Activated gamma-delta T cell treated with anti-CD3 and anti-CD28 coated beads, Interleukin-2, amount 50 U/mL, for 16 hours (primary cell): ENCODE measurements around the gene PRDM16.

Experiments
- DNase-seq: peaks from one replicate; pipeline ENCODE4 v3.0.0-alpha.2; 2020; ENCODE audit warnings: low read depth

PRDM16 gene

DNA sequence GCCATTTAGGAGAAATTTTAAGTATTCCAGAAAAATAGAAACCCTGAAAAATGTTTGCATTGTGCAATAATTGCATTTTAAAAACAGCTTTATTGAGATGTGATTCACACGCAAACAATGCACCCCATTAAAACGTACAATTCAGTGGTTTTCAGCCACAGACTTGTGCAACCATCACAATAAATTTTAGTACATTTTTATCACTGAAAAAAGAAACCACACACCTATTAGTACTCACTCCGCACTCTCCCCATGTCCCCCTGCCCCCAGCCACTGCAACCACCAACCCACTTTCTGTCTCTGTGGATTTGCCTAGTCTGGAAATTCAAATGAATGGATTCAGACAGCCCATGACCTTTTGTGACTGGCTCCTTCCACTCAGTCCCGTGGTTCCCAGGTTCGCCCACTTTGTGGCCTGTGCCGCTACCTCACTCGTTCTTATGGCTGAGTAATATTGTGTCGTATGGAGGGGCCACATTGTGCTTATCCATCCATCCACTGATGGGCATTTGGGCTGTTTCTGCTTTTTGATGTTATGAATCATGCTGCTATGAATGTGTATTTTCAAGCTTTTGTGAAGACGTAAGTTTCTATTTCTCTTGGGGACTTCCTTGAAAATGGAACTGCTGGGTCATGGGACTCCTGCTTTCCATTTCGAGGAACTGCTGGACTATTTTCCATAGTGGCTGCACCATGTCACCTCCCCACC, 237.7 kb downstream of the PRDM16 start:
- DNase-seq, result no peak

DNA sequence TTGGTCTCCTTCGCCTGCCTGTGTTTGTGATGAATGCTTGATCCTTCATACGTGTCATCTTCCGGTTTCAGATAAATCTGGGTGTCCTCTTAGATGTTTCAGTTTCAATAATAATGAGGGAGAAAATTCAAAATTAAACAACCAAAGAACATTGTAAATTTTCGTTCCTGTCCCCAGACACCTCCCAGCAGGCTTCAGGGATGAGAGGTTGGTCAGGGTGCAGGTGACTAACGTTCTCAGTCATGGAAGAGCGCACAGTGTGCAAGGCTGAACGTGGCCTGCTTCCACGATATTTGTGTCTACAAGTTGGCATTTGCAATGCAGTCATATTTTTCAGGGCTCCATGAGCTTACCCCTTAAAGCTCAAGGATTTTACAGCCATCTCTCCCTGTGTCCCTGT, 238.4 kb downstream of the PRDM16 start:
- DNase-seq, result no peak

DNA sequence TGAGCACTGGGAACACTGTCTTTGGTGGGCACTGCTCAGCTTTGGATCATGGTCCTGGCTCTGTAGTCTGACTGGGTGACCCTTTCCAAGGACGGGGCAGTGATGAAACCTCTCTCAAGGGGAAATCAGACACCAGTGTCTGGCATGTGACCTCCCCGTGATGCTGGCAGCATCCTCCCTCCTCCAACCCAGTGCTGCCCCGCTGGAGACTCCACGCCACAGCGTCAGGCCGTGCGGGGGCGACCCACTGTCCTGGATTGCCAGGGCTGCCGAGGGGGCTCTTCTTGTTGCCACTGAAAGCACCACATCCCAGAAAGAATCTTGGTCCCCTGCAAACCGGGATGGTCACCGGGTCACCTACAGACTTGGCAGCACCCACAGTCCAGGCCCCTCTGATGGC, 239.1 kb downstream of the PRDM16 start:
- DNase-seq, result no peak

DNA sequence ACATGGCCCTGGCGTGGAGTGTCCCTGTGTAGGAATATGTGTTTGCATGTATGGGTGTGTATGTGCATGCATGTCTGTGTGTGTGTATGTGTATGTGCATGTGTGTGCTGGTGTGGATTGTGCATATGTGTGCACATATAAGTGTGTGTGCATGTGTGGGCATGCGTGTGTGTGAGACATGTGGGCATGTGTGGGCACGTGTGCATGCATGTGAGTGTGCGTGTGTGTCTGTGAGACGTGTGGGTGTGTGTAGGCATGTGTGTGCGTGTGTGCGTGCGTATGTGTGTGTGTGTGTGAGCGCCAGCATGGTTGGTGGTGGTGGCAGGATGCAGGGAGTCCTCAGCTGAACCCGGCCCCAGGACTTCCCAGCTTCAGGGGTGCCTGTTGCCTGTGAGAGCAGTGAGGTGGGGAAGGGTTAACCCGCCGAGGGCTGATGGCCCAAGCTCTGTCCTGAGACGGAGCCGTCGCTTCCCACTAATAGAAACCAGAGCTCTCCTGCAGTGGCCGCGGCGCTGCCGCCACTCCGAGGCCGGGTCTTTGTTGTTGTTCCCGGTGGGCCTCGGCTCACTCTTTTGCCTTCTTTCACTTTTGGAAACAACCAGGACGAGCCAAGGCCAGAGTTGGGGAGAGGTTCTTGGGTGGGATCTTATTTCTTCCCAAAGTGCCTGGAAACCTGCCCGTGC, 241.9 kb downstream of the PRDM16 start:
- DNase-seq, result no peak

DNA sequence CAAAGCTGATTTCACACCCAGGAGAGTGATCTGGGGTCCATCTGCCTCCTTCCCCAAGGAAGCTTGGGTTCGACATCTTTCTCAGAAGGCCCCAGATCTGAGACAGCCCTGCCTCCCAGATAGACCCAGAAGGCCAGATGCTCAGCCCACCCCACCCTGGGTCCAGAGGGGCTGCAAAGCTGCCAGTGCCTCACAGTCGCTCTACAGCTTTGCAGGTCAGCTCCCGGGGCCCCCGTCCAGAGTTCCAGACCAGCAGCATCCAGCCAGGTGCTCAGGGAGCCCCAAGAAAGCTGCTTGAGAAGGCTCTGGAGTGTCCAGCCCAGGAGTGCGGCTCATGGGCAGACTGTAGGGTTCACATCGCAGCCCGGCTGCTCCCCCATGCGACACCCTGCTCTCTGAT, 242.7 kb downstream of the PRDM16 start:
- no peak for DNase-seq

DNA sequence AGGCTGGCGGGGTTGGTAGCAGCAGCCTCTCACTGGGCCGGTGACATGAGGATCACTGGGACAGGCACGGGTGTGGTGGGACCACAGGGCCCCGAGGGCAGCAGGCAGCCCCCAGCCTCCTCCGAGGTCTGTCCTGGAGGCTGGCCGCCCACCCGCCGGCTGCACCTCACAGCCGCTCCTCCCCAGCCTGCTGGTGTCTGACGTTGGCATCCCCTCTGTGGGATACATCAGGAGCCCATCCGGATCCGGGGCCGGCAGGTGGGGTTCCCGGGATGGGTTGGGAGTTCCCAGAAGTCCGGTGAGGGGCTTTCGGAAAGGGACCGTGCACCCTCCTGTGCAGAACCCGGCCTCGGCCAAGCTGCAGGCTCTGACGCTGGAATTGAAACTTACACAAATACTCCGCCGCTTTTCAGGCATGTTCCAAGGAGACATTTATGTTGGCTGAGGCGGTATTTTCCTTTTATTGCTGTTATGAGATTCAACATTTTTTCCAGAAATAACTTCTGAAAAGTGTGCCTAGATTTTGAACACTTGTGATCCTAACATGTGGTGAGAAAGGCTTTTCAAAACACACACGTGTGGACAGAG, 243.4 kb downstream of the PRDM16 start:
- DNase-seq, result no peak

DNA sequence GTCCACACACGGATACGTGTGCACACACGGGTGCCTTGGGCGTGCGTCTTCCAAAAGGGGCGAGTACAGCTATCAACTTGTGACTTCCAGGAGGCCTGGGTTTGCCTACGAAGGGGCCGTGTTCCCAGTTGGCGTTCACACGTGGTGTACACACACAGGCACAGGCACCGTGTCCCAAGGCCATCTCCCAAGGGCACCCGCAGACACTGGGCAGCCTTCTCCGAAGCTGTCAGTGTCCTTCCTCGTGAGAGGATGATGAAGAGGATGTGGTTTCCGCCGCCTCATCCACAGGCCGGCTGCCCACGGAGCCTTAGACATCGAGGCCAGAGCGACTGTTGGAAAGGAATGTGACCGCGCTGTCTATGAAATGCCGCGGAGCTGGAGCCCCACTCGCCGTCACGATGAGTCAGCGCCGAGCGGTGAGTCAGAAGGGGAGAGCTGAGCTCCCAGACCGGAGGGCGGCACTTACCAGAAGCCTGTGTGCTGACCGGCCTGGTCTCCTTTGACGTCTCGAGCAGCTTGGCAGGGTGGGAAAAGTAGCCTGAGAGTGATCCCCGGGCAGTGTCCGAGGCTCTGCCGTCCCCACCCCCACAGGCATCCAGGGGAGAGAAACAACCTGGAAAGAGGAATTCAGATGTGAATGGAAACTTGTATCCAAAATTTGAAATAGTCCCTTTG, 244.0 kb downstream of the PRDM16 start:
- DNase-seq, result no peak

DNA sequence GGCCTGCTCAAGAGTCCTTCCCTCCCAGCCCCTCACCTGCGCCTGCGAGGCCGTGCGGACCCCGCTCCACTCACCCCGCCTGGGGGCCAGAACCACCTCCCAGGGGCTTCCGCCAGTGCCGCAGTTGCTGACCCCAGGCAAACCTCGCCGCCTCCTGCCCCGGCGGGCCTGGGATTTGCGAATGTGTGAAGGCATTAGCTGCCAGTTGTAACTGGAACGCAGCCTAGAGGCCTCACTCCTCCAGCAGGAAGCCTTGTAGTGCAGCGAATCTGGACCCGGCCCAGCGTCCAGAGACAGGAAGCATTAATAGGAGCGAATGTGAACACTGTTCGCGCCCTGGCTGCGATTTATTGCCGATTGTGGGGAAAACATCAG, 244.6 kb downstream of the PRDM16 start:
- no peak for DNase-seq

DNA sequence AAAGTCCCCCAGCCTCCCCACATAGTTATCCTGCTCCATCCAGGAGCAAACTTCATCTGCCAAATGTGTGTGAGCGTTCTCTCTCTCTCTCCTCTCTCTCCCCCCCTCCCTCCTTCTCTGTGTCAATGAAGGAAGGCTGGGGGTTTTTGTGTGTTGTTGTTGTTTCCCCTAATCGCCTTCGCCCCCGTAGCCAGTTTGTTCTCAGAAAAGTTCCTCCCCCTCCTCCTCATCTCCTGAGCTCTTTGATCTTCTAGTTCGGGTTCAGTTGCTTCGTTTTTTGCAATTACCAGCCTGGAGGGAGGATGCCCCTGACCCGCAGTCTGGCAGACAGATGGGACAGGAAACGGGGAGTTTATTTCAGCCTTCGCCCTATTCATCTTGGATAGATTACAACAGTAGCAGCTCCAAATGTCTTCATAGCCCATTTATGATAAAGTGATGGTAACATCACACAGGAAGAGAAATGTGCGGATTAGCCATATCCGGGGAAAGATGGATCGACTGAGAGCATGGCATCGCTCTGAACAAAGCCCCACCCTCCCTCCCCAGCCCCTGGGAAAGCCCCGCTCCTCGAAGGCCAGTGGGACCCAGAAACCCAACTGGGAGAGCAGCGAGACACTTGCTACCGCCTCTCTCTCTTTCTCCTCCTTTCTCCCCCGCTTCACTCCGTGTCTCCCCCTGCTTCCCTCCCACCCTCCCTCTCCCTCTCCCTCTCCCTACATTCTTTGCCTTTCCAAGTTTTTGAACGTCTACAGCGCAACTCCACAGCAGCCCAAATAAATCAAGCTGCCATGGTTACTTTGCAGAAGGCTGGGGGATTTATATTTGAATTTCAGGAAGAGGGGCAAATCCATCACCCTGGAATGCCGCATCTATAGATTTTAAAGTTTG, 245.7 kb downstream of the PRDM16 start:
- DNase-seq, result no peak

DNA sequence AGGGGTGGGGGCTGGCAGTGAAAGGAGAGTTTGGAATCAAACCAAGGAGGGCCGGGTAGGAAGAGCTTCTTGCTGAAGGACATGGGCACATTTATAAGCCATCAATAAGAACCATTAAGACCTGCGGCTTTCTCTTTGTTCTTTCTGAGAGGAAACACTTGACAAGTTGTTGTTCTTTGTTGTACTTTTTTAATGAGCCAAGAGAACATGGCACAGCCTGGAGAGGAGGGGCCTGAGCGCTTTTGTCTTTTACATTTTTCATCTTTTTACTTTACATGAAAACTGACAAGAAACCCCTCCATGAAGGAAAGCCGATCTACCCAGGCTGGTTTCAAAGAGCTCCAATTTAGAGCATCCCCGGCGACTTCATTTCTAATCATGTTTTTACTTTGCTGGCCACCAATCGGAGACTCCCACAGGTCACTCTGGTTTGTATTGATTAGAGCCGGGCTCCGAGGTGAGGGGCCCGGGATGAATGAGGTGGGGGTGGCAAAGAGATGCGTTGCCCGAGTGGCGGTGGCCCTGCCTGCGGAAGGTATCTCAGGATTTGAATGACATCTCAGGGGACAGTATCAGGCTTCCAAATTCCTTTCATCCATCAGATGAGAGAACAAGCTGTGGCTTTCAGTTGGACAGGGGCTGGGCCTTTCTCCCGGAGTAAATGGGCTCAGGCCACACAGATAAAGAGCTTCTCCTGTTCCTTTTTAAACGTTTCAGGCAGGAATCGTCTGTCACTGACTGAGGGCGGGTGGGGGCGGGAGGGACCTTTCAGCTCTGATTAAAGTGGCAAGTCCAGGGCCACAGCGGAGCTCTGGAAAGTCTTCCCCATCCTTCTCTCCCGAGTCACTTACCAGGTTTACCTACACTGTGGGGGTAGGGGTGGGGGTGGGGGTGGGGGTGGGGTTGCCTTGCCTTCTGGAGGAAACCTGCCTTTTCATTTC, 246.7 kb downstream of the PRDM16 start:
- DNase-seq, result no peak

DNA sequence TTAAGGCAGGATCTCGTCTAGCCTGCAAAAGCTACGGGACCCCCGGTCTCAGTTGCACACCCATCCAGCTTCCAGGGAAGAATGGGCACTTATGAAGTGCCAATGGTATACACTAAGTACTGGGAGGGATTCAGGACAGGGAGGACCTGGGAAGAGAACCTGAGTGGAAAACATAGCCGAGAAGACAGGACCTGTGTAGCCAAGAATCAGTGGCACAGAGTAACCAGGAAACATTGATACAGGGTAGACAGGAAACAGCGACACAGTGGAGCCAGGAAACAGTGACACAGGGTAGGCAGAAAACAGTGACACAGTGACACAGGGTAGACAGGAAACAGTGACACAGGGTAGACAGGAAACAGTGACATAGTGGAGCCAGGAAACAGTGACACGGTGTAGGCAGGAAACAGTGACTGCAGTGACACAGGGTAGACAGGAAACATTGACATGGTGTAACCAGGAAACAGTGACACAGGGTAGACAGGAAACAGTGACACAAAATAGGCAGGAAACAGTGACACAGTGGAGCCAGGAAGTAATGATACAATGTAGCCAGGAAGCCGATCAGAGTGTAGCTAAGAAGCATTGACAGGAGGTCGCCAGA, 247.4 kb downstream of the PRDM16 start:
- DNase-seq, result no peak

DNA sequence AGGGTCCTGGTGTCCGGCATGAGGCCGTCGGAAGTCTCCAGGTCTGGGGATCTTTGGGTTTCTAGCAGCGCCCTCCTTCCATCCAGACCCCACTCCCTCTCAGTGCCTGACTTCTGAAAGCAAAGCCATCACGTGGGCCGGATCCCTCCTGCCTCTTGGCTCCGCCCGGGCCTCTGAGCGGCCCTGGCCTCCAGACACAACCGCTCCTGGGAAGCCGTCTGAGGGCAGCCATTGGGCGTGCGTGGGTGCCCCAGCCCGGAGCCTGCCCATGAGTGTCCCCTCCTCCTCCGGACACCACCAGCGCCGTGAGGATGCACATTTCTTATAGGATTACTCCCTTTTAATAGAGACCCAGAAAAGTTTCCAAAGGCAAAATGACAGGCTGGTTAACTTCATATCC, 248.5 kb downstream of the PRDM16 start:
- no peak for DNase-seq

DNA sequence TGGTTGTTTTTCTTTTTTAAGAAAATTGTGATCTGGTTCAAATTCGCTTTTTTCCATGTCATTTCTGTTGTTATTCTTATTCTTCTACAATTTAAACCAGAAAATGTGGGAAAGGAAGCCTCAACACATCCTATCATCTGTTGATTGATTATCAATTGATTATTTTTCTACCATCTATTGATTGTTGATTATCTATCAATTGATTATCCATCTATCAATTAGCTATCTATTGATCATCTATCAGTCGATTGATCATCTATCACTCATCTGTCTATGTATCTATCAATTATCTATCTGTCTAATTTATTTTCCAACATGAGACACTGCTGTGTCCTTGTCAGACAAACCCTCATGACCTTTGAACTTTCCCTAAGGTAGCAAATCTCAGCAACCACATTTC, 249.3 kb downstream of the PRDM16 start:
- no peak for DNase-seq

DNA sequence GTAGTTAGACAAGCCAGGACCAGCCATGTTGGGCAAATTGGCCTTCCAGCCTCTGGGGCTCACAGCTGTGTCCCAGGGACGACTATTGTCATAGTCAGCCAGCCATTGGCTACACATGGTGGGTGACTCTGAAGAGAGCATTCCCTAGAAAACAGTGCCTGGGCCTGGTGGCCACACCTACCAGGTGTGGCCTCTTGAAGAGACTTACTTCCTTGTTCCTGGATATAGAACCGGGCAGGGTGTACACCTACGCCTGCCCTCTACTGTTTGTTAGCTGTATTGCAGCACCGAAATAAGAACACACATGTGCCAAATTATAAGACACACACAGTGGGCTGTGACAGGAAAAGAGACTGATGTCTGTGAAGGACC, 250.9 kb downstream of the PRDM16 start:
- DNase-seq, result no peak

DNA sequence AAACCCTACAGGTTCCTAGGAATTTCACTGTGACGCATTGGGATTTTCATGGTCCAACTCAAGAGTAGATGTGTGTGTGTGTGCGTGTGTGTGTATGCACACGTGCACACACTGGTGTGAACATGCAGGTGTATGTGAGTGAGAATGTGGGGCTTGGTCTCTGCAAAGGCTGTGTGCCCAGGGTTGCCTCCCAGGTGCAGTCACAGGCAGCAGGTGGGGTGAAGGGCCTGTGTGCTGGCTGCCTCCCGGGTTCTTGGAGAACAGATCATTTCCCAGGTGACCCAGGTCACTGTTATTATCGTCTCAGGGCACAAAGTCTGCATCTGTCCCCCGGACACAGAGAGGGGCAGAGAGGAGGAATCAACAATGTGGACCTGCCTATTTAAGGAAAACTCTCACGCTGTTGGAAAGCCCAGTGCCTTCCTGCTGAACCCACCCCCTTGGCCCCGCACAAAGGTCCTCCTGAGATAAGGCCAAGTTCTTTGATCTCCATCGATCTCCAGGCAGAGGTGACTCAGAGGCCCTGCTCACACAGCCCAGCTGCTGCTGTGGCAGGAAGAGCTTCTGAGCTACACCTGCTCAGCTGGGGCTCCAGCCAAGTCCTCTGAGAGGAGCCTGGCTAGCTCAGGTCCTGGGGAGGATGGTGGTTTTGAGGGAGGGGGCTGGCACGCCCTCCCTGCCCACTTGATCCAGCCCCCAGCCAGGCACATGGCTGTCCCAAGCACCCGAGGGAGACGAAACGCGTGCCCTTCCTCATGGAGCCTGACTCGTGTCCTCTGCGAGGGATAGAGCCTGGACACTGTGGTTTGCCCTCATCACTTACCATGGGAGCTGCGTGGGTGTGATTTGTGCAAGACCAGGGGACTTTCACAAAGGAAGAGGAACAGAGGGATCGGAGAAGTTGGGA, 251.5 kb downstream of the PRDM16 start:
- no peak for DNase-seq

DNA sequence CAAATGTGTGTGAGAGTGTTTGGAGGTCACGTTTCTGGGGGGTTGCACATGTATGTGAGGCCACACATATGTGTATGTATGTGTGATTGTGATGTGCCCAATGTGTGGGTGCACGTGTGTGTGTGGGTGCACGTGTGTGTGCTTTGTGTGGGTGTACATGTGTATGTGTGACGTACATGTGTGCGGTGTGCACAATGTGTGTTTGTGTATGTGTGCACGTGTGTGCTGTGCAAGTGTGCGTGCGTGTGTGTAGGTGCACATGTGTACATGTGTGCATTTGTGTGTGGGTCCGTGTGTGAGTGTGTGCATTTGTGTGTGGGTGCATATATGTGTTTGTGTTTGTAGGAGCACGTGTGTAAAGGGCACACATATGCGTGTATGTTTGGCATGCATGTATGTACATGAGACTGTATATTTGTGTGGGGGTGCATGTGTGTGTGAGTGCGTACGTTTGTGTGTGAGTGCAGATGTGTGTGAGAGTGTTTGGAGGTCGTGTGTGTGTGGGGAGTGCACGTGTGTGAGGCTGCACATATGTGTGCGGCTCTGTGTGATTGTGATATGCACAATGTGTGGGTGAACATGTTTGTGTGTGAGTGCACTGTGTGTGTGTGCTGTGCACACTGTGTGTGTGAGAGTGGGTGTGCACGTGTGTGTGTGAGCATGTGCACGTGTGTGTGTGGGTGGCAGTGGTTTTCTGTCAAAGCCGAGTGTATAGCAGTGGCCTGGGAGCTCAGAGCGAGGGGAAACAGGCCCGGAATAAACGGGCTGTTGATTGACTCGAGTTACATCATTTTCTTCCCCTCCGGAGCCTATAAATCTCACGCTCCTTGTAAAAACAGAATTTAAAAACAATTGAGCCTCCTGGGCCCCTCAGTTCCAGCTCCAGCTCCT, 252.8 kb downstream of the PRDM16 start:
- no peak for DNase-seq

DNA sequence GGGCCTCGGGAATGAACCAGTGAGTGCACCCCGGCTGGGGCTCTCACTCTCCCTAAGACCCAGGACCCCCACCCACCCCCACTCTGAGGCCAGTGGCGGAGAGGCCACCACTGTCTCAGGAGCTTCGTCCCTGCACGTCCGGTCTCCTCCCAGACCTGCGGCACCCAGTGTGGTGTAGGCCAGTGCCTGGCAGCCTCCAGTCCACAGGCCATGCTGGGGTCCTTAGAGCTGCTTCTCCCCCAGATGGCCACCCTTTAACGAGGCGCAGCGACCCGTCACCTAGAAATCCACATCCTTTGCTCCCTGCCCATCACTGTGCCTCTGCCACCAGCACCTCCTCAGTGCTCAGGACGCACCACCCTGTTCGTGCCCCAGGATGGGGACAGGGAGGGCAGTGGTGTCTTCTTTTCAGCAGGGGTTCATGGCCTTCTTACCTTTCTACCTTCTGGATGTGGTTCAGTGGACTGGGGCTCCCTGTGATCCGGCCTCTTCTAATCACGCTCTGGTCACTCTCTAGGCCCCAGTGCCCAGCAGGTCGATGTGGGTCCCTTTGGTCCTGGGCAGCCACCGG, 253.5 kb downstream of the PRDM16 start:
- DNase-seq, result no peak
